Spleen (tissue), 11 donors: ENCODE measurements around the gene TMEM255A. TPM values are rescaled to one million over a fixed set of nuclear protein-coding genes. Genes with fewer than 3 reads are reported as not detected.

Experiments
- DNase-seq: peaks from one replicate; pipeline ENCODE4 v3.0.0-alpha.2; 2020
- H3K27ac ChIP-seq, 8 donors: fragments of 200-600 bp; sonication (generic) in 7 of 8; 1 replicate in 4 of 8; 2 replicates in 4 of 8; pipeline versions ENCODE4 v1.5.0 to v1.8.0; 2016 to 2021; ENCODE audit warnings: inconsistent platforms in 4 of 8, mild to moderate bottlenecking in 4 of 8, moderate library complexity in 1 of 8
- H3K27me3 ChIP-seq, 7 donors: fragments of 200-600 bp; sonication (generic) in 6 of 7; replicated peaks in 1 of 7; 1 replicate in 4 of 7; 2 replicates in 3 of 7; pipeline versions ENCODE4 v1.5.0 to v1.8.0; 2016 to 2021; ENCODE audit warnings: inconsistent platforms in 3 of 7, mild to moderate bottlenecking in 1 of 7
- H3K36me3 ChIP-seq, 6 donors: fragments of 200-600 bp; sonication (generic) in 5 of 6; 1 replicate in 4 of 6; 2 replicates in 2 of 6; pipeline versions ENCODE4 v1.5.0 to v1.8.0; 2016 to 2021; ENCODE audit warnings: inconsistent platforms in 2 of 6
- H3K4me1 ChIP-seq, 6 donors: fragments of 200-600 bp; sonication (generic) in 5 of 6; 1 replicate in 3 of 6; 2 replicates in 3 of 6; pipeline versions ENCODE4 v1.5.0 to v1.8.0; 2016 to 2021; ENCODE audit warnings: inconsistent platforms in 3 of 6
- H3K4me3 ChIP-seq, 8 donors: fragments of 200-600 bp; sonication (generic) in 7 of 8; 1 replicate in 4 of 8; 2 replicates in 4 of 8; pipeline versions ENCODE4 v1.5.0 to v1.8.0; 2016 to 2021; ENCODE audit warnings: inconsistent platforms in 4 of 8, mild to moderate bottlenecking in 4 of 8, moderate library complexity in 2 of 8
- H3K9me3 ChIP-seq, 8 donors: fragments of 200-600 bp; sonication (generic) in 7 of 8; 1 replicate in 4 of 8; 2 replicates in 4 of 8; pipeline versions ENCODE4 v1.5.0 to v1.8.0; 2016 to 2021; ENCODE audit warnings: inconsistent platforms in 4 of 8
- CTCF ChIP-seq, 11 experiments: fragments of 200-600 bp in 7 of 11; fragments of 450-650 bp in 4 of 11; sonication (generic) in 4 of 11; IDR thresholded peaks in 8 of 11; conservative IDR thresholded peaks in 3 of 11; 1 replicate in 7 of 11; 2 replicates in 4 of 11; pipeline versions ENCODE4 v1.4.0 to v1.8.0; 2016 to 2021; ENCODE audit warnings: antibody characterized with exemption in 11 of 11, inconsistent platforms in 4 of 11, mild to moderate bottlenecking in 1 of 11
- POLR2A ChIP-seq, 3 donors: fragments of 450-650 bp; IDR thresholded peaks; one replicate each; pipeline ENCODE4 v1.5.1; 2017; ENCODE audit warnings: antibody characterized with exemption in 3 of 3, mild to moderate bottlenecking in 1 of 3
- POLR2AphosphoS5 ChIP-seq, 3 donors: sonication (generic); formaldehyde crosslinking; IDR thresholded peaks; one replicate each; pipeline ENCODE4 v1.5.1; 2017; ENCODE audit warnings: antibody characterized with exemption in 3 of 3
- WGBS, 5 donors: extraction: QIAGEN DNeasy Blood & Tissue Kit in 3 of 5; methylation state at CpG; one replicate each; pipeline versions ENCODE4 v1.1.5 to v1.1.7; 2013 to 2018; 5-methylcytosine and 5-hydroxymethylcytosine counted together
- intact Hi-C: fragments of 100-400 bp; cut with DNase I; formaldehyde crosslinking; loops from one replicate; pipeline ENCODE4 v1.15.0; 2023; ENCODE audit warnings: low total_unique reads
- polyA plus RNA-seq, 3 donors: library from polyadenylated mRNA; stranded (reverse); fragments of 200-250 nt; gene quantifications; one replicate each; pipeline ENCODE4 v1.2.1, GENCODE V29; 2013
- total RNA-seq, 7 donors: library from RNA; depleted of rRNA in 3 of 7; stranded (reverse); fragments of >200 nt in 3 of 7; fragmentation: NEBNext Ultra II Directional in 4 of 7; extraction: Animal tissue kit (Norgen Biotek cat#: 25700) in 4 of 7; gene quantifications; one replicate each; pipeline versions ENCODE4 v1.1.0 to v1.2.1, GENCODE V29; 2016 to 2021
- donor health status: healthy with polysubstance abuse.
- donor health status: DM: no; HTN: no; CAD: no; lungs with moderate emphysema.
- donor health status: DM: no; HTN: no; CAD: no.
- donor health status: Bipolar disorder and iron deficiency.
- donor health status: healthy.
- donor health status: DM: no; HTN: no; CAD: no.
- donor health status: DM: yes; HTN: yes; CAD: no.

Gene TMEM255A
- total and polyA plus RNA-seq, 10 donors = 0.46 to 2.0 (median 1.5) TPM

- Histone ChIP-seq H3K9me3 (no peaks in the 10 kb centered on the region), H3K27ac (no peak overlapping the region), H3K4me3 (no peak overlapping the region), H3K36me3 (no peaks in the 10 kb centered on the region), H3K27me3 (peaks cover 0 to 3% (median 0%) of the 10 kb centered on the region in 7 donors), H3K4me1 (no peaks in the 10 kb centered on the region)
- DNase-seq = no peak
- intact Hi-C loops = no loop called here
- 34 to 100% (median 75%) methylated on average over 2 of the region's 2 CpGs for WGBS, 5 donors
- TF ChIP-seq POLR2A (IDR thresholded peaks at IDR 0.05) (no peak), CTCF (IDR thresholded peaks at IDR 0.05 in 8 of 11, conservative IDR thresholded peaks at IDR 0.05 in 3 of 11) (no peak), POLR2AphosphoS5 (IDR thresholded peaks at IDR 0.05) (no peak)
These were observed 36.3 kb downstream of the TMEM255A start for GRCh38 chrX:120274958-120275357.

- peaks cover 0 to 3% (median 0%) of the 10 kb centered on the region in 7 donors for H3K27me3 ChIP-seq
- no peak for TF ChIP-seq POLR2AphosphoS5 (IDR thresholded peaks at IDR 0.05)
- DNase-seq = no peak
- 49 to 85% (median 76%) methylated on average over 2 of the region's 2 CpGs for WGBS, 5 donors
- H3K4me3 ChIP-seq = no peak overlapping the region
- intact Hi-C loops = no loop called here
- no peaks in the 10 kb centered on the region for H3K9me3 ChIP-seq
- H3K36me3 ChIP-seq = no peaks in the 10 kb centered on the region
- no peak overlapping the region for H3K27ac ChIP-seq
- H3K4me1 ChIP-seq = no peaks in the 10 kb centered on the region
These were observed 37.1 kb downstream of the TMEM255A start for GRCh38 chrX:120274145-120274544.

- Histone ChIP-seq H3K27me3 (peaks cover 0 to 3% (median 0%) of the 10 kb centered on the region in 7 donors), H3K4me3 (no peak overlapping the region), H3K4me1 (no peaks in the 10 kb centered on the region), H3K9me3 (no peaks in the 10 kb centered on the region), H3K36me3 (no peaks in the 10 kb centered on the region), H3K27ac (no peak overlapping the region)
- WGBS, 5 donors = 69 to 86% (median 82%) methylated on average over 2 of the region's 2 CpGs
- intact Hi-C loops = no loop called here
- DNase-seq = no peak
- no peak for TF ChIP-seq CTCF (IDR thresholded peaks at IDR 0.05 in 8 of 11, conservative IDR thresholded peaks at IDR 0.05 in 3 of 11)
- TF ChIP-seq POLR2AphosphoS5 (IDR thresholded peaks at IDR 0.05) = no peak
- no peak for TF ChIP-seq POLR2A (IDR thresholded peaks at IDR 0.05)
These were observed 40.0 kb downstream of the TMEM255A start for GRCh38 chrX:120271218-120271617.

- 72 to 100% (median 92%) methylated on average over 2 to 4 of the region's 4 CpGs for WGBS, 5 donors
- intact Hi-C loops = no loop called here
- no peak for DNase-seq
- Histone ChIP-seq H3K9me3 (no peaks in the 10 kb centered on the region), H3K4me3 (no peak overlapping the region), H3K27me3 (peaks cover 0 to 3% (median 0%) of the 10 kb centered on the region in 7 donors), H3K36me3 (no peaks in the 10 kb centered on the region), H3K27ac (no peak overlapping the region), H3K4me1 (no peaks in the 10 kb centered on the region)
- TF ChIP-seq POLR2AphosphoS5 (IDR thresholded peaks at IDR 0.05) (no peak), POLR2A (IDR thresholded peaks at IDR 0.05) (no peak), CTCF (IDR thresholded peaks at IDR 0.05 in 8 of 11, conservative IDR thresholded peaks at IDR 0.05 in 3 of 11) (no peak)
These were observed 40.7 kb downstream of the TMEM255A start for GRCh38 chrX:120270567-120270966.
